ENCODE results near the gene LAIR1. TPM values are rescaled to one million over a fixed set of nuclear protein-coding genes. Genes with fewer than 3 reads are reported as not detected.

Gene LAIR1
- total and polyA plus RNA-seq, 12 donors = 2.1 to 36.3 (median 5.1) TPM

- Histone ChIP-seq H3K4me1 (no peaks in the 10 kb centered on the region), H3K27ac (no peak overlapping the region), H3K9me3 (peaks cover 0 to 7% (median 0%) of the 10 kb centered on the region in 11 donors), H3K27me3 (peaks cover 0 to 8% (median 0%) of the 10 kb centered on the region in 7 donors), H3K4me3 (no peak overlapping the region), H3K36me3 (no peaks in the 10 kb centered on the region)
- 75 to 80% methylated on average over 6 of the region's 6 CpGs for WGBS, 2 donors
- intact Hi-C loops (cut with DNase I) = no loop called here
- ATAC-seq (no peak), DNase-seq (no peak)
- no peak for TF ChIP-seq CTCF (IDR thresholded peaks at IDR 0.05)
Observed at GRCh38 chr19:54400913-54401312, 36.2 kb upstream of the LAIR1 start.

- peaks cover 0 to 7% (median 0%) of the 10 kb centered on the region in 11 donors for H3K9me3 ChIP-seq
- no peak overlapping the region for H3K4me3 ChIP-seq
- 45 to 65% methylated on average over 2 of the region's 2 CpGs for WGBS, 2 donors
- DNase-seq (no peak), ATAC-seq (no peak)
- no peak for TF ChIP-seq CTCF (IDR thresholded peaks at IDR 0.05)
- no peaks in the 10 kb centered on the region for H3K4me1 ChIP-seq
- no peaks in the 10 kb centered on the region for H3K36me3 ChIP-seq
- peaks cover 0 to 25% (median 5%) of the 10 kb centered on the region in 7 donors for H3K27me3 ChIP-seq
- intact Hi-C loops (cut with DNase I) = loop anchor here in 1 of 10 donors (10.0 kb wide), 1 partner anchor 74 kb away; no protein-coding TSS in a partner anchor
- H3K27ac ChIP-seq = no peak overlapping the region
Observed at GRCh38 chr19:54399189-54399588, 34.5 kb upstream of the LAIR1 start.

- Histone ChIP-seq H3K36me3 (no peaks in the 10 kb centered on the region), H3K27me3 (peaks cover 0 to 59% (median 27%) of the 10 kb centered on the region in 7 donors), H3K4me1 (peaks cover 0 to 5% (median 0%) of the 10 kb centered on the region in 9 donors), H3K9me3 (peaks cover 0 to 7% (median 0%) of the 10 kb centered on the region in 11 donors), H3K27ac (no peak overlapping the region), H3K4me3 (no peak overlapping the region)
- intact Hi-C loops (cut with DNase I) = loop anchor here in 1 of 10 donors (10.0 kb wide), 1 partner anchor 71 kb away; no protein-coding TSS in a partner anchor
- no peak for DNase-seq
- WGBS, 2 donors = 81 to 85% methylated on average over 8 of the region's 8 CpGs
- no peak for ATAC-seq
- TF ChIP-seq CTCF (IDR thresholded peaks at IDR 0.05) = no peak
Observed at GRCh38 chr19:54395685-54396084, 31.0 kb upstream of the LAIR1 start.

- Histone ChIP-seq H3K36me3 (no peaks in the 10 kb centered on the region), H3K9me3 (no peaks in the 10 kb centered on the region), H3K27ac (no peak overlapping the region), H3K4me1 (peaks cover 0 to 28% (median 3%) of the 10 kb centered on the region in 9 donors), H3K4me3 (no peak overlapping the region), H3K27me3 (peaks cover 0 to 78% (median 50%) of the 10 kb centered on the region in 7 donors)
- no peak for ATAC-seq
- DNase-seq = no peak
- TF ChIP-seq CTCF (IDR thresholded peaks at IDR 0.05) = no peak
- intact Hi-C loops (cut with DNase I) = loop anchor here in 4 of 10 donors (5.0 to 10.0 kb wide), 2 partner anchors 66 to 69 kb away; no protein-coding TSS in a partner anchor
- WGBS, 2 donors = 69 to 80% methylated on average over 16 of the region's 16 CpGs
Observed at GRCh38 chr19:54393381-54393780, 28.6 kb upstream of the LAIR1 start.

All from heart right ventricle (tissue), 16 donors.